HG02943 (cell line): ENCODE results near the gene RAB40AL.
"Not testable (repeated sequence)": the region's sequence is repeated elsewhere in the genome, so short reads cannot be mapped to it uniquely, and the experiment has no call there.

Experiments used
- ATAC-seq: cut with Tn5 transposase; IDR thresholded peaks from one replicate; pipeline ENCODE4 v1.9.1; 2021; ENCODE audit warnings: mild to moderate bottlenecking, low read depth, moderate library complexity; ENCODE audit not compliant: unreplicated experiment

The RAB40AL gene, protein sequence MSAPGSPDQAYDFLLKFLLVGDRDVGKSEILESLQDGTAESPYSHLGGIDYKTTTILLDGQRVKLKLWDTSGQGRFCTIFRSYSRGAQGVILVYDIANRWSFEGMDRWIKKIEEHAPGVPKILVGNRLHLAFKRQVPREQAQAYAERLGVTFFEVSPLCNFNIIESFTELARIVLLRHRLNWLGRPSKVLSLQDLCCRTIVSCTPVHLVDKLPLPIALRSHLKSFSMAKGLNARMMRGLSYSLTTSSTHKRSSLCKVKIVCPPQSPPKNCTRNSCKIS

GRCh38 chrX:102936972-102937371, at the start of gene RAB40AL:
TSS of gene RAB40AL (plus strand) at chrX:102937272. CDS start at chrX:102937319, 47 bp downstream.
- not testable (repeated sequence) for ATAC-seq

DNA sequence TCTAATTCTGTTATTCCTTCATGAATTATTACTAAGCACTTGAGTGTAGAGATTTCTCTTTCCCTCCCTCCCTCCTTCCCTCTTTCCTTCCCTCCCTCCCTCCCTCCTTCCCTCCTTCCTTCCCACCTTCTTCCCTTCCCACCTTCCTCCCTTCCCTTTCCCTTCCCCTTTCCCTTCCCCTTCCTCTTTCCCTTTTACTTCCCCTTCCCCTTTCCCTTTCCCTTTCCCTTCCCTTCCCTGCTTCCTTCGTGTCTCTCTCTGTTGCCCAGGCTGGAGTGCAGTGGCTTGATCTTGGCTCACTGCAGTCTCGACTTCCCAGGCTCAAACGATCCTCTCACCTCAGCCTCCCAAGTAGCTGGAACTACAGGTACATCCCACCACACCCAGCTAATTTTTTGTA, 49.4 kb upstream of the RAB40AL start:
- ATAC-seq: no peak

GRCh38 chrX:102892103-102892502, 45.0 kb upstream of the RAB40AL start:
- ATAC-seq: no peak

DNA sequence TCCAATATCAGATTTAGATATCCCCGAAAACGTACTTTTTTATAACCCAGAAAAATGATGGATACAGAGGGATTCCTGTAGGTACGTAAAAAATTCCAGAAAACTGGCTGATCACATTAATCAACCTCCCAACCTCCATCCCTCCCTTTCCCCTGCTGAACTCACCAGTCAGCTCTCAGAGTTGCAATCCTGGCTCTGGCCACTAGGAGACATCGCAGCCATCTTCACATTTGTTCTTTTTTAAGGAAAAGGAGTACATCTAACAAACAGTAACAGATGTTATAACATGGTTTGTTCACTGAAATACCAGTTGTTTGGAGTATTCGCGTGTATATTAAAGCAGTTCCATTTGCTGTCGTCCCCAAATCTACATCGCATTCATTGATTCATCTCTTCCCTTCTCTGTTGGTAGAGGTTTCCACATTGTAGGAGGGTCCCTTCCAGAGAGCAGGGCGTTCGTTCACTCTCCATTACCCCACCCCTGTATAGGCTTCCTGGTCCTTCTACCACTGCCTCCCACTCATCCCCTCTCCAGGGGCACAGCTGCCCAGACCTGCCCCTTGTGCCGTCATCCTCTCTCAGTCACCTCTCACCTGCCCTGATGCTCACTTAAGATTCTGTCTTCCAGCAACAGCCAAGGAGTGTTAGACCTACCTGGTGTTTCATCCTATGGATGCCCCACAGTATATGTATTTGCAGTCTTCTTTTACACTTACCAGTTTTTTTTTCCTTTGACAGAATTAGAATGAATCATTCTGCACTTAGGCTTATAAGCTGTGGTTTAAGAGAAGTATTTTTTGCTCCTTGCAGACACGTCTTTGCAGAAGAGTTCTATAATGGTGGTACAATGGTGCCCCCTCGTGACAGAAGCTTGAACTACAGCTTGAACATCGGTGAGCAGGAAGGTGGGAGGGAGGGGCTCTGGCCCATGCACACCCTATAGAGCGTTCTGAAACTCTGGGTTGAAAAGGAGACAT, 36.8 kb upstream of the RAB40AL start:
- peak; percentile 93 for ATAC-seq

GRCh38 chrX:102902355-102902754, 34.7 kb upstream of the RAB40AL start:
- no peak for ATAC-seq

GRCh38 chrX:102930990-102931756, 5.9 kb upstream of the RAB40AL start:
- no peak for ATAC-seq

GRCh38 chrX:102934624-102935023, 2.4 kb upstream of the RAB40AL start:
- no peak for ATAC-seq

DNA sequence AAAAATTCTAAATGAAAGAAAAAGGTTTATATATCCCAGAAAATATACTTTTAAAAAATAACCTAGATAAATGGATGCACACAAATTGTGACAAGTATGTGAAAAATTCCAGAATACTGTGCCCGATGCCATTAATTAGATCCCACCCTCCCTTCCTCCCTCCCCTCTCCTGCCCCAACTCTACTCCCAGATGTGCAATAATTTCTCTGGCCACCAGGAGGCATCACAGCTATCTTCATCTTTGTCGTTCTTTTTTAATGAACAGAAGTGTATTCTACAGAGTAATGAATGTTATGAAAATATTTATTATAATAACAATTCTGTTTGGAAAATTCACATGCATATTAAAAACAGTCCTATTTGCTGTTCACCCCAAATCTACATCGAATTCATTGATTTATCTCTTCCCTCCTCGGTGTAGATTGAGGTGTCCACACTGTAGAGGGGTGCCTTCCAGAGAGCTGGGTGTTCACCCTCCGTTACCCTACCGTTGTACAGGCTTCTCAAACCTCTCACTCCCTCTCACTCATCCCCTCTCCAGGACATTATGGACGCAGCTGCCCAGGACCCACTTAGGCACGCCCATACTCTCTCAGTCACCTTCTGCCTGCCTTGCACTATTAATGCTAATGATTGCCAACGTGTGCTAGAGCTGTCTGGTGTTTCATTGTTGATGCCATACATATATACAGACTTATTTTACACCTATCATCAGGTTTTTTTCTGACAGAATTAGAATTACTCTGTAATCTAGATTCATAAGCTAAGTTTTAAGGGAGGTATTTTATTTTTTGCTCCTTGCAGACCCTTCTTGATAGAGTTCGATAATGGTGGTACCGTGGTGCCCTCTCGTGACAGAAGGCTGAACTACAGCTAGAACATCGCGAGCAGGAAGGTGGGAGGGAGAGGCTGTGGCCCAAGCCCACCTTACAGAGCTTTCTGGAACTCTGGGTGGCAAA, 14.1 kb downstream of the RAB40AL start:
- no peak for ATAC-seq

DNA sequence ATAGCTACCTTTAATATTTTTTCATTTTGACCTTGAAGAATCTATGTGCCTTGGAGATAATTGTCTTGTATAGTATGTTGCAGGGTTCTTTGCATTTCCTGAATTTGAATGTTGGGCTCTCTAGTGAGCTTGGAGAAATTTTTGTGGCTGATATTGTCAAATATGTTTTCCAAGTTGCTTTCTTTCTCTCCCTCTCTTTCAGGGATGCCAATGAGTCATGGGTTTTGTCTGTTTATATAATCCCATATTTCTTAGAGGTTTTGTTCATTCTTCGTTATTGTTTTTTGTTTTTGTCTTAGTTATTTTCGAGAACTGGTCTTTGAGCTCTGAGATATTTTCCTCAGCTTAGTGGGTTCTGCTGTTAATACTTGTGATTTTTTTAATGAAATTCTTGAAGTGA, 20.7 kb downstream of the RAB40AL start:
- ATAC-seq: no peak

GRCh38 chrX:102958794-102959193, 21.7 kb downstream of the RAB40AL start:
- ATAC-seq: no peak

- ATAC-seq: no peak
These were observed 22.4 kb downstream of the RAB40AL start for GRCh38 chrX:102959471-102959870.

- ATAC-seq: no peak
These were observed 26.9 kb downstream of the RAB40AL start for GRCh38 chrX:102963955-102964354.

- no peak for ATAC-seq
These were observed 27.9 kb downstream of the RAB40AL start for GRCh38 chrX:102964940-102965339.

DNA sequence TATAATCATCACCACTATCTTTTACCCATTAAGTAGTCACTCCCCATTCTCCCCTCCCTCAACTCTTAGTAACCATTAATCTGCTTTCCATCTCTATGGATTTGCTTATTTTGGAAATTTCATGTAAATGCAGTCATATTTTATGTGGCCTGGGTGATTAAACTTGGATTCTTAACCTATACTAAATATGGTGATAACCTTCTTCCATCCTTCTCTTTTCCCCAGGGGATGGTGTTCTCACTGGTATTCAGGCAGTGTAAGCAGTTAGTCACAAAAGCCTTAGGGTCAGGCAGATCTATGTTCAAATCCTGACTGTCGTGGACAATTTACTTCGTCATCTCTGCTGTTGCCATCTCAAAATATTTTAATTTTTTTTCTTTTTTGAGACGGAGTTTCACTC, 29.6 kb downstream of the RAB40AL start:
- no peak for ATAC-seq

GRCh38 chrX:102968216-102968615, 31.1 kb downstream of the RAB40AL start:
- no peak for ATAC-seq

DNA sequence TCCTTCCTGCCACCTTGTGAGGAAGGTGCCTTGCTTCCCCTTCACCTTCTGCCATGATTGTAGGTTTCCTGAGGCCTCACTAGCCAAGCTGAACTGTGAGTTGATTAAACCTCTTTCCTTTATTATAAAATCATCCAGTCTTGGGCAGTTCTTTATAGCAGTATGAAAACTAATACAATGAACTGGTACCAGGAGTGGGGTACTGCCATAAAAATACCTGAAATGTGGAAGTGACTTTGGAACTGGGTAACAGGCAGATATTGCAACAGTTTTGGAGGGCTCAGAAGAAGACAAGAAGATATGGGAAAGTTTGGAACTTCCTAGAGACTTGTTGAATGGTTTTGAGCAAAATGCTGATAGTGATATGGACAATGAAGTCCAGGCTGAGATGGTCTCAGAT, 34.5 kb downstream of the RAB40AL start:
- ATAC-seq: not testable (repeated sequence)

GRCh38 chrX:102975016-102975415, 37.9 kb downstream of the RAB40AL start:
- ATAC-seq: no peak

GRCh38 chrX:102976286-102976685, 39.2 kb downstream of the RAB40AL start:
- ATAC-seq: no peak

DNA sequence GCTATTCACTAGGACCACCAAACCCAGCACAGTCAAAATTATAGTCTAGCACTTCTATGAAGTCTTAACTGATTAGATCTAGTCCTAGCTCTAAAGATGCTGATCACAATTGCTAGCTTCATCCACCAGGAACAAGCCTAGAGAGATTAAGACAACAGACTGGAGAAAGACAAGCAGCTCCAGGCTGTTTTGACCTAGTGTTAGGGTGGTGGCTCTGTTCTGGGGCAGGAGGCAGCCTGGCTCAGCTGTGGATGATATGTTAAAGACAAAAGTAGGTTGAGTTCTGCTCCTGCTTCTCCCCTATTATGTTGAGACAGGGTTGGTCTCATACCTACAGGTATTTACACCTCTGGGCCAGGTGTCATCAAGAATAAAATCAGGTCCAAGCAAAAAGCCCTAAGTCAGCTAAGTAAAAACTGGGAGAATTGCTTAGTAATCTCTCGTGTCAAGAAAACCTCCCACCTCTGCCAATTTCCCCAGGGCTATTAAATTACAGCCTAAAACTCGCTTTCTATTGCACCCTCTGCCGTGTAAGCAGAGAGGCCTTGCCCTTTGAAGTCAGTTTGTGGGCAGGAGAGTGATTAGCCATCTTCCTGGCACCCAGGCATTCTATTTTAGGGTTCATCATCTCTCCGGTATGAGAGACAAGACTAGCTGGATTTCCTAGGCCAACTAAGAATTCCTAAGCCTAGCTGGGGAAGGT, 39.9 kb downstream of the RAB40AL start:
- no peak for ATAC-seq
